T follicular helper cell (primary cell): ENCODE measurements around the gene C1orf122.

ENCODE experiments used
- DNase-seq: peaks from one replicate; pipeline ENCODE4 v3.0.0-alpha.2; 2020; ENCODE audit warnings: low read depth

C1orf122 gene

GRCh38 chr1:37845049-37845646 is 37.6 kb downstream of the C1orf122 start:
- no peak for DNase-seq

- DNase-seq, result no peak
These were observed 38.2 kb downstream of the C1orf122 start for GRCh38 chr1:37845786-37846185.

- no peak for DNase-seq
These were observed 39.2 kb downstream of the C1orf122 start for GRCh38 chr1:37846647-37847339.

- DNase-seq, result no peak
These were observed 41.9 kb downstream of the C1orf122 start for GRCh38 chr1:37849480-37849879.

- no peak for DNase-seq
These were observed 42.9 kb downstream of the C1orf122 start for GRCh38 chr1:37850352-37850955.

- no peak for DNase-seq
These were observed 43.7 kb downstream of the C1orf122 start for GRCh38 chr1:37851262-37851661.

GRCh38 chr1:37851782-37852210 is 44.2 kb downstream of the C1orf122 start:
- DNase-seq, result no peak

GRCh38 chr1:37853157-37853556 is 45.6 kb downstream of the C1orf122 start:
- DNase-seq, result no peak

- DNase-seq, result no peak
These were observed 46.8 kb downstream of the C1orf122 start for GRCh38 chr1:37854406-37854805.
